Calu3 (cell line): ENCODE results near the gene ACAD8. TPM values are rescaled to one million over a fixed set of nuclear protein-coding genes. Genes with fewer than 3 reads are reported as not detected.
A peak's percentile ranks its signal among the peaks of the same experiment; 100 is the strongest.

Source experiments
- BruUV-seq: library from RNA; stranded (reverse); fragments of 400-500 nt; replicated peaks from 2 replicates; lab custom pipeline; 2021; lab: Mats Ljungman, UMichigan
- CTCF ChIA-PET: fragments of 300-600 bp; sonication (Branson Sonifier 250); formaldehyde crosslinking; loops from one replicate; lab custom pipeline; 2022; ENCODE audit warnings: antibody characterized with exemption; lab: Charles Lee
- DNase-seq: peaks from one replicate; pipeline ENCODE4 v3.0.0; 2022
- H3K27ac Mint-ChIP-seq: one replicate; pipeline ENCODE4 v1.8.0; 2022; ENCODE audit warnings: mixed read lengths; ENCODE audit not compliant: unreplicated experiment
- H3K27me3 Mint-ChIP-seq: one replicate; pipeline ENCODE4 v1.8.0; 2022; ENCODE audit warnings: mixed read lengths; ENCODE audit not compliant: unreplicated experiment
- H3K36me3 Mint-ChIP-seq: one replicate; pipeline ENCODE4 v1.8.0; 2022; ENCODE audit warnings: mild to moderate bottlenecking, moderate library complexity, mixed read lengths; ENCODE audit not compliant: insufficient read depth, unreplicated experiment
- H3K4me1 Mint-ChIP-seq: one replicate; pipeline ENCODE4 v1.8.0; 2022; ENCODE audit warnings: mild to moderate bottlenecking, low read depth, mixed read lengths; ENCODE audit not compliant: unreplicated experiment
- H3K4me3 Mint-ChIP-seq: one replicate; pipeline ENCODE4 v1.8.0; 2022; ENCODE audit warnings: mild to moderate bottlenecking, low read depth, moderate library complexity, mixed read lengths; ENCODE audit not compliant: unreplicated experiment
- H3K9me3 Mint-ChIP-seq: one replicate; pipeline ENCODE4 v1.8.0; 2022; ENCODE audit warnings: low read depth, mixed read lengths; ENCODE audit not compliant: unreplicated experiment
- intact Hi-C: fragments of 100-400 bp; cut with micrococcal nuclease; formaldehyde crosslinking; loops from one replicate; pipeline ENCODE4 v1.10.0; 2022; ENCODE audit not compliant: unreplicated experiment
- total RNA-seq: library from RNA; stranded (reverse); gene quantifications from 2 replicates; pipeline ENCODE4 v1.2.3, GENCODE V29; 2022
- TF ChIP-seq, protein P1 (sequence below): fragments of 200-600 bp; IDR thresholded peaks from one replicate; pipeline ENCODE4 v1.8.0; 2022; ENCODE audit warnings: antibody characterized with exemption; ENCODE audit not compliant: unreplicated experiment

Gene ACAD8
- total RNA-seq, 1 experiment from 2014 or later = 21.0 TPM

DNA sequence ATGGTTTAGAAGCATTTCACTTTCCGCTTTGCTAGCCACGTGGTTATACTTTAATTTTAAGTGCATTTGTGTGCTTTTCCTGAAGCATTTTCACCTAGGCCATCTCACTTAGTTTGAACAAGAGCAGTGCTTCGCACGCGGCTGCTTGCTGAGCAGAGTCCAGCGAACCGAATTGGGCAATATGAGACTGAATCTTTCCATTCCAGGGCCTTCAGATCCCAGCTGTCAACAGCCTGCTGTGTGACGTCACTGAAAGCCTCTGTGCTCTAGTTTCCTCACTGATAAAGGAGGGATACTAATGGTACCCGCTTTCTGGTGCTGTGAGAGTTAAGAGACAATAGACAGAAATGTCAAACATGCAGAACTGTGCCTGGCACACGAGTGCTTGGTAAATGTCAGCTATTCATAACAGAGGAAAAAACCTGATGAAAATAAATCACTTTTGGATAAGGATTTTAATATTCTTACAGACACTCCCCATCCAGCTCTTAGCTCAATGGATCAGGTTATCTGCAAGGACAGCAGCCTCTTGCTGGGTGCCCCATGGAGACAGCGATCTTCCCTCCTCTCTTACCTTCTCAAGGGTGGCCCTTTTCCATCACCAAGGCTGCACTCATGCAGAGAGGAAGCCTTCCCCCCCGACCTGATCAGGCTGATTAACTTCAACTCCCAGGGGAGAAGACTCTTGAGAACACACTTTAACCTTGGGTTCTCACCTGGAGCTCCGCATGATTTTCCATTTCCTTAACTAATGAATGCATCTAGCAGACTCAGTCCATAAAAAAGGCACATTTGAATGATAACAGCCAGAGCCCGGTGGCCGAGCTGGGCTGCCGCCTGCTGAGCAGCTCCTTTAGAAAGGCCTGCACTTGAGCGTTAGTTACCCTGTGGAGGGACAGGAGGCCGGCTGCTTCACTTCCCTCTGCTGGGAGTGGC lies 19.3 kb downstream of the ACAD8 start:
- DNase-seq = no peak
- H3K9me3 Mint-ChIP-seq = no peaks in the 10 kb centered on the region
- CTCF ChIA-PET = no interaction called here
- H3K4me3 Mint-ChIP-seq = no peak overlapping the region
- H3K36me3 Mint-ChIP-seq = no peaks in the 10 kb centered on the region
- H3K4me1 Mint-ChIP-seq = peaks cover 17% of the 10 kb centered on the region
- no TSS peak for BruUV-seq
- intact Hi-C loops = no loop called here
- TF ChIP-seq, protein P1, sequence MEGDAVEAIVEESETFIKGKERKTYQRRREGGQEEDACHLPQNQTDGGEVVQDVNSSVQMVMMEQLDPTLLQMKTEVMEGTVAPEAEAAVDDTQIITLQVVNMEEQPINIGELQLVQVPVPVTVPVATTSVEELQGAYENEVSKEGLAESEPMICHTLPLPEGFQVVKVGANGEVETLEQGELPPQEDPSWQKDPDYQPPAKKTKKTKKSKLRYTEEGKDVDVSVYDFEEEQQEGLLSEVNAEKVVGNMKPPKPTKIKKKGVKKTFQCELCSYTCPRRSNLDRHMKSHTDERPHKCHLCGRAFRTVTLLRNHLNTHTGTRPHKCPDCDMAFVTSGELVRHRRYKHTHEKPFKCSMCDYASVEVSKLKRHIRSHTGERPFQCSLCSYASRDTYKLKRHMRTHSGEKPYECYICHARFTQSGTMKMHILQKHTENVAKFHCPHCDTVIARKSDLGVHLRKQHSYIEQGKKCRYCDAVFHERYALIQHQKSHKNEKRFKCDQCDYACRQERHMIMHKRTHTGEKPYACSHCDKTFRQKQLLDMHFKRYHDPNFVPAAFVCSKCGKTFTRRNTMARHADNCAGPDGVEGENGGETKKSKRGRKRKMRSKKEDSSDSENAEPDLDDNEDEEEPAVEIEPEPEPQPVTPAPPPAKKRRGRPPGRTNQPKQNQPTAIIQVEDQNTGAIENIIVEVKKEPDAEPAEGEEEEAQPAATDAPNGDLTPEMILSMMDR = no peak
- H3K27ac Mint-ChIP-seq = no peak overlapping the region
- H3K27me3 Mint-ChIP-seq = peaks cover 78% of the 10 kb centered on the region

DNA sequence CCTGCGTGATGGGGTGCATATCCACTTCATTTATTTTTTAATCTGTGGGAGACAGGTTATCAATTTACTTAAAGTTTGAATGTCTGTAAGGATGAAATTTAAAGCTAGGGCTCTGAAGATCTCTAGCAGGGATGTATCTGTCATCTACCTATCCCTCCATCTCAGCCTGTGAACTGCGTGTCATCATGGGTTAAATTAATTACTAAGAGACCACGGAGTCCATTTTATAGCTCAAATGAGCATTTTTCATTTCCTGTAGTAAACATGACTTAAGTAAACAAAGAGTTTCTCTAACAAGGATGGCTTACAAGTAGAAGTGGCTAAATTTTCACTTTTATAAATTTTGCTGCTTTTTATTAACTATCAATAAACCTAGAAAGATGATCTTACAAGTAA lies 19.9 kb downstream of the ACAD8 start:
- TF ChIP-seq, protein P1 = no peak
- CTCF ChIA-PET = interaction anchor here (0.6 kb wide), 1 partner anchor 314 kb away, joined by 3 read pairs; no protein-coding TSS in a partner anchor
- DNase-seq = no peak
- Mint-ChIP-seq H3K9me3 (no peaks in the 10 kb centered on the region), H3K27me3 (peaks cover 85% of the 10 kb centered on the region), H3K27ac (no peak overlapping the region), H3K4me1 (peaks cover 10% of the 10 kb centered on the region), H3K36me3 (no peaks in the 10 kb centered on the region), H3K4me3 (no peak overlapping the region)
- intact Hi-C loops = no loop called here
- BruUV-seq = no TSS peak

DNA sequence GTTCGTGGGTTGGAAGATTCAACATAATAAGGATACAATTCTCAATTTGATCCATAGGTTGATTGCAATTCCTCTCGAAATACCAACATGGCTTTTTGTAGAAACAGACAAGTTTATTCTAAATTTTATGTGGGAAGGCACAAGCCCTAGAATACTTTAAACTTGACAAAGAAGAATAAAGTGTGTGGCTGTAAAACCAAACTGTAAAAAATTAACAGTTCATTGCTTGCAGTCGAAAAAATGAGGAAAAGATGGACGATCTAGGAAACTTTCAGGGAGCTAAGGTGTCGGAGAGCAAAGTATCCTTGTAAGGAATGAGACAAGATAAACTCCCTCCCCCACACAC lies 21.8 kb downstream of the ACAD8 start:
- TF ChIP-seq, protein P1 = no peak
- Mint-ChIP-seq H3K4me1 (peaks cover 6% of the 10 kb centered on the region), H3K27ac (no peak overlapping the region), H3K36me3 (no peaks in the 10 kb centered on the region), H3K27me3 (peaks cover 98% of the 10 kb centered on the region), H3K9me3 (no peaks in the 10 kb centered on the region), H3K4me3 (no peak overlapping the region)
- intact Hi-C loops = no loop called here
- no TSS peak for BruUV-seq
- DNase-seq = no peak
- CTCF ChIA-PET = no interaction called here

DNA sequence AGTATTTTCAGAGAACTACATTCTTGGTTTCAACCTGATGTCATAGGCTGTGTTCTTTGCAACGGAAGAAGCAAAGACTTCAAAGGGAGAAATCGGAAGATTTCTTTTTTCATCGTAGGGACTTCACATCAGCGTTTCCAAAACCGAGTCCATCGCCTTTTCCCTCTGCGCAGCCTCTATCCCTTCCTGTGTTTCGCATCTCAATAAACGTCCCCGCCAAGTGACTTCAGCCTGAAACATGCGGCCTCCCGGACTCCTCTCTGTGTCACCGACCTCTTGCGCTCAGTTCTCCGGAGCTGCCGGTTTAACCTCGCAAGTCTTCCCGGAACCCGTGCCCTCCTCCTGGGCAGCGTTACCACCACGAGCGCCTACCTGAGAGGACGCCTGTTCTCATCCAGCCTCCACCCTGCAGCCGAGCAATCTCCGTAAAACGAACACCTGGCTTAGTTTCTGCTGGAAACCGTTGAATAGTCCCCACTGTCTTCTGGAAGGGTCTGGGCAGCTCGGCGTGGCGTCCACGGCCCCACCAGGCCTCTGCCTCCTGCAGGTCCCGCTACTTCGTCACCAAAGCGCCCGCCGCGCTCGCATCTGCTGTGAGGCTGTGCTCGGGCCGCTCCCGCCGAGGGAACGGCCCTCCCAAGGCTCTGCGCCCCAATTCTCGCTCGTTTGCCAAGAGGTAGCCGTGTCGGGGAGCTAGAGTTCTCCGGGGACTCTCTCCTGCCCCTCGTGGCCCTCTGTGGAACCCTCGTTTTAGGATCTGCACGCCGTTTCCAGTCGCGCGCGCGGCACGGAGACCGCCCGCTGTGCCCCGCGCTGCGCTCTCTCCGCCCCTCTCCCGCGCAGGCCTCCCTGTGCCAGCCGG lies 22.4 kb downstream of the ACAD8 start, which contains the start of gene GLB1L3:
Gene GLB1L3, plus strand, starts transcription at position 846 of the 862 bp plus-strand sequence. CDS start 362 bp downstream, outside the sequence.
- Mint-ChIP-seq H3K36me3 (no peaks in the 10 kb centered on the region), H3K4me3 (no peak within 1 kb of the TSS), H3K27me3 (peaks cover 98% of the 10 kb centered on the region), H3K4me1 (no peaks in the 10 kb centered on the region), H3K27ac (no peak within 1 kb of the TSS), H3K9me3 (no peaks in the 10 kb centered on the region)
- BruUV-seq = no TSS peak
- intact Hi-C loops = no loop called here
- CTCF ChIA-PET = no interaction called here
- TF ChIP-seq, protein P1 = peak; percentile 23
- DNase-seq = no peak
